HG03064 (cell line): Measurements from ENCODE around the gene OTUD6A.
"Not testable (repeated sequence)": the region's sequence is repeated elsewhere in the genome, so short reads cannot be mapped to it uniquely, and the experiment has no call there.

Experiments
- ATAC-seq: cut with Tn5 transposase; IDR thresholded peaks from one replicate; pipeline ENCODE4 v1.9.1; 2021; ENCODE audit warnings: low read depth; ENCODE audit not compliant: unreplicated experiment

Gene OTUD6A

GRCh38 chrX:70044541-70045245 is 17.6 kb upstream of the OTUD6A start:
- no peak for ATAC-seq

- no peak for ATAC-seq
Measured at GRCh38 chrX:70046978-70047377, 15.3 kb upstream of the OTUD6A start.

- ATAC-seq: no peak
Measured at GRCh38 chrX:70049406-70049805, 12.9 kb upstream of the OTUD6A start.

- ATAC-seq: no peak
Measured at GRCh38 chrX:70049925-70050324, 12.3 kb upstream of the OTUD6A start, which contains the start of gene AWAT2. AWAT2 (minus strand) TSS chrX:70049938; CDS start chrX:70049932, 6 bp downstream.

- no peak for ATAC-seq
Measured at GRCh38 chrX:70052895-70053615, 9.2 kb upstream of the OTUD6A start.

- no peak for ATAC-seq
Measured at GRCh38 chrX:70054391-70054790, 7.9 kb upstream of the OTUD6A start.

GRCh38 chrX:70062961-70063550 is 799 bp downstream of the OTUD6A start:
- no peak for ATAC-seq

- ATAC-seq: no peak
Measured at GRCh38 chrX:70066646-70067045, 4.4 kb downstream of the OTUD6A start.

- no peak for ATAC-seq
Measured at GRCh38 chrX:70079297-70079696, 17.0 kb downstream of the OTUD6A start.

GRCh38 chrX:70079870-70080269 is 17.6 kb downstream of the OTUD6A start:
- no peak for ATAC-seq

GRCh38 chrX:70082723-70083122 is 20.5 kb downstream of the OTUD6A start:
- ATAC-seq: no peak

GRCh38 chrX:70084592-70085240 is 22.5 kb downstream of the OTUD6A start:
- no peak for ATAC-seq

- ATAC-seq: no peak
Measured at GRCh38 chrX:70087857-70088630, 25.8 kb downstream of the OTUD6A start.

- ATAC-seq: no peak
Measured at GRCh38 chrX:70088751-70089150, 26.5 kb downstream of the OTUD6A start.

GRCh38 chrX:70089604-70090297 is 27.5 kb downstream of the OTUD6A start:
- ATAC-seq: no peak

GRCh38 chrX:70092247-70092646 is 30.0 kb downstream of the OTUD6A start:
- no peak for ATAC-seq

- no peak for ATAC-seq
Measured at GRCh38 chrX:70096052-70096451, 33.8 kb downstream of the OTUD6A start.

- no peak for ATAC-seq
Measured at GRCh38 chrX:70105229-70105628, 43.0 kb downstream of the OTUD6A start.

- ATAC-seq: not testable (repeated sequence)
Measured at GRCh38 chrX:70111436-70112026, 49.3 kb downstream of the OTUD6A start.
